ENCODE data around the gene FBXO15. TPM values are rescaled to one million over a fixed set of nuclear protein-coding genes. Genes with fewer than 3 reads are reported as not detected.
A peak's percentile ranks its signal among the peaks of the same experiment; 100 is the strongest.

Gene FBXO15
- total RNA-seq, 4 donors from 2014 or later: not detected

- H3K27me3 ChIP-seq: no peaks in the 10 kb centered on the region
- no peak for TF ChIP-seq CTCF (IDR thresholded peaks at IDR 0.05 in 4 of 5, conservative IDR thresholded peaks at IDR 0.05 in 1 of 5)
- no peak for TF ChIP-seq POLR2A (IDR thresholded peaks at IDR 0.05)
- in situ Hi-C loops (cut with MboI; ENCODE audit: low sequenced_read_pairs in 4 of 4): no loop called here
- H3K36me3 ChIP-seq: no peaks in the 10 kb centered on the region
- no peak for DNase-seq
- H3K4me1 ChIP-seq: no peaks in the 10 kb centered on the region
- no peak for ATAC-seq
- H3K27ac ChIP-seq: no peak overlapping the region
- H3K9me3 ChIP-seq: no peaks in the 10 kb centered on the region
- H3K4me3 ChIP-seq: no peak overlapping the region
- intact Hi-C loops (cut with DNase I; ENCODE audit: low total_unique reads): no loop called here
Observed at GRCh38 chr18:74123200-74123599, 24.4 kb downstream of the FBXO15 start.

DNA sequence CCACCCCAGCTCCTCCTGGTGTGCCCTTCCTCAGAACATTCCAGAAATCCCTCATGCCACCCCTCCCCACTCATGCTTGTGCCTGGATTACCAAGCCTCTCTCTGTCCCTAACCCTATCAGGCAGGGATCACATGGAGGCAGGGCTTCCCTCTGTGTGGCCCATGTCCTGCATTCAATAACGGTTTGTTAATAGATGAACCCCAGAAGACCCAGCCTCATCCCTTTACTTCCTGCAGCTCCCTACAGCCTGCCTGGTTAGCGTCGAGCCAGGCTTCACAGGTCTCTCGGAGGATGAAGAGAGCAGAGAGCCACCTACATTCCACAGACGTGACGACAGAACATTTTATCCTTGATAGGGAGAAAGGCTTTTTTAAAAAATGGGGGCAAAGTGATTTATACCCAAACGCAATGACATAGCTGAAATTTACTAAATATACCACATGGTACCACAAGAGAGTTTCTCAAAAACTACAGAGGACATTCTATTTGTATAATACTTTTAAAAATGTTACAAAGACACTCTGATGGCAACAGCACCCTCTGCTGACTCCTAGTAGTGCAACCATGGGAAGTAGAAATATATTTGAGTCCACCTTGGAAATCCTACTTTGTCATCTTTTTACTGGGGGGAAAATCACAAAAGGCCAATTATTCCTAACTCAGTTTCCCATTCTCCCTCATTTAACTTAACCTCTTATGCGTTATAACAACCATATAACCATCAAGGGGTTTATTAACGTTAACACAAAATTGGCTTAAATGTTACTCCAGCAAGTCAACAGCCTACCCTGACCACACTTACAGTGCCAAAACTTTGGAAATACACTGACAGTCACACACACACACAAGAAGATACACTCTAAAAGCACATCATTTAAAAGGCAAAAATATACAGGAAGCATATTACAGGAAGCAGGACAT lies 30.7 kb downstream of the FBXO15 start:
- no peak for DNase-seq
- in situ Hi-C loops (cut with MboI; ENCODE audit: low sequenced_read_pairs in 4 of 4): no loop called here
- no peak overlapping the region for H3K27ac ChIP-seq
- intact Hi-C loops (cut with DNase I; ENCODE audit: low total_unique reads): loop anchor here (5.0 kb wide), 1 partner anchor 1355 kb away; no protein-coding TSS in a partner anchor
- TF ChIP-seq CTCF (IDR thresholded peaks at IDR 0.05 in 4 of 5, conservative IDR thresholded peaks at IDR 0.05 in 1 of 5) (peak in 1 of 5 experiments; percentile 7), POLR2A (IDR thresholded peaks at IDR 0.05) (no peak)
- H3K4me1 ChIP-seq: no peaks in the 10 kb centered on the region
- no peaks in the 10 kb centered on the region for H3K27me3 ChIP-seq
- no peaks in the 10 kb centered on the region for H3K36me3 ChIP-seq
- no peaks in the 10 kb centered on the region for H3K9me3 ChIP-seq
- no peak overlapping the region for H3K4me3 ChIP-seq
- no peak for ATAC-seq

- no peak for ATAC-seq
- no peak for DNase-seq
- intact Hi-C loops (cut with DNase I; ENCODE audit: low total_unique reads): loop anchor here (5.0 kb wide), 1 partner anchor 1353 kb away; no protein-coding TSS in a partner anchor
- in situ Hi-C loops (cut with MboI; ENCODE audit: low sequenced_read_pairs in 4 of 4): no loop called here
- no peaks in the 10 kb centered on the region for H3K27me3 ChIP-seq
- TF ChIP-seq CTCF (IDR thresholded peaks at IDR 0.05 in 4 of 5, conservative IDR thresholded peaks at IDR 0.05 in 1 of 5) (no peak), POLR2A (IDR thresholded peaks at IDR 0.05) (no peak)
- H3K4me3 ChIP-seq: no peak overlapping the region
- H3K36me3 ChIP-seq: no peaks in the 10 kb centered on the region
- no peaks in the 10 kb centered on the region for H3K4me1 ChIP-seq
- no peaks in the 10 kb centered on the region for H3K9me3 ChIP-seq
- no peak overlapping the region for H3K27ac ChIP-seq
Observed at GRCh38 chr18:74115046-74115445, 32.6 kb downstream of the FBXO15 start.

DNA sequence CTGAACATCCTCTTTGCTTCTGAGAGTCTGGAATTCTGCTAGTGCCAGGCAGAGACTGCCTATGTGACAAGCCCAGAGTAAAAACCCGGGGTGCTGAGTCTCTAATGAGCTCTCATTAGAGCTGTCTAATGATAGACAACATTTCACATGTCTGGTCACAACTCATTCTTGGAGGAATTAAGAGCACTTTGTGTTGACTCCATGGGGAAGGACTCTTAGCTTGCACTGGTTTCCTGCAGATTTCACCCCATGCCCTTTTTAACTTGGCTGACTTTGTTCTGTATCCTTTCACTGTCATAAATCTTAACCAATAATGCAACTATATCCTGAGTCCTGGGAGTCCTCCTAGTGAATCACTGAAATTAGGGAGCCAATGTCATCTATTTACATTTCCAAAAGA lies 33.5 kb downstream of the FBXO15 start:
- Histone ChIP-seq H3K27ac (no peak overlapping the region), H3K36me3 (no peaks in the 10 kb centered on the region), H3K27me3 (no peaks in the 10 kb centered on the region), H3K4me3 (no peak overlapping the region), H3K4me1 (no peaks in the 10 kb centered on the region), H3K9me3 (no peaks in the 10 kb centered on the region)
- DNase-seq (no peak), ATAC-seq (no peak)
- no peak for TF ChIP-seq CTCF (IDR thresholded peaks at IDR 0.05 in 4 of 5, conservative IDR thresholded peaks at IDR 0.05 in 1 of 5)
- TF ChIP-seq POLR2A (IDR thresholded peaks at IDR 0.05): no peak
- intact Hi-C loops (cut with DNase I; ENCODE audit: low total_unique reads): no loop called here
- in situ Hi-C loops (cut with MboI; ENCODE audit: low sequenced_read_pairs in 4 of 4): no loop called here
